Endothelial cell of umbilical vein (primary cell): ENCODE measurements around the gene ALG8. TPM values are rescaled to one million over a fixed set of nuclear protein-coding genes. Genes with fewer than 3 reads are reported as not detected.

ENCODE experiments used
- BruUV-seq: library from RNA; stranded (reverse); fragments of 400-500 nt; replicated peaks from 2 replicates; lab custom pipeline; 2021; lab: Mats Ljungman, UMichigan
- CTCF ChIA-PET: fragments of 300-600, 350-600 bp; sonication (Branson Sonifier 250); formaldehyde crosslinking; loops from one replicate; lab custom pipeline; 2021; ENCODE audit warnings: antibody characterized with exemption, inconsistent platforms; lab: Charles Lee
- POLR2A ChIA-PET: fragments of 300-600, 350-600 bp; sonication (Branson Sonifier 250); formaldehyde crosslinking; loops from one replicate; lab custom pipeline; 2021; ENCODE audit warnings: antibody characterized with exemption, inconsistent platforms; lab: Charles Lee
- DNase-seq: peaks from one replicate; pipeline ENCODE4 v3.0.0-alpha.2; 2011; ENCODE audit warnings: low read depth, low spot score
- FAIRE-seq: peaks from 2 replicates; lab custom pipeline; 2011; peaks lifted over from hg19 to GRCh38; lab: Jason Lieb, UNC
- H2AFZ ChIP-seq: 2 replicates; pipeline ENCODE4 v1.6.0; 2012; ENCODE audit warnings: low read depth, low read length, control low read depth, inconsistent platforms
- H3K27ac ChIP-seq: 2 replicates; pipeline ENCODE4 v1.5.1; 2011; ENCODE audit warnings: low read depth, mild to moderate bottlenecking, control low read depth, low read length, moderate library complexity; ENCODE audit not compliant: insufficient read depth
- H3K27me3 ChIP-seq, 2 experiments: 2 replicates each; pipeline versions ENCODE4 v1.6.0 to v1.6.1; 2011; ENCODE audit warnings: low read length in 2 of 2, mixed read lengths in 1 of 2; ENCODE audit not compliant: control insufficient read depth in 2 of 2, insufficient read depth in 2 of 2
- H3K36me3 ChIP-seq, 2 experiments: 2 replicates in 1 of 2; 3 replicates in 1 of 2; pipeline ENCODE4 v1.5.1; 2011; ENCODE audit warnings: low read length in 2 of 2, mild to moderate bottlenecking in 1 of 2, moderate library complexity in 1 of 2; ENCODE audit not compliant: control insufficient read depth in 2 of 2, insufficient read depth in 2 of 2; ENCODE audit errors: extremely low read depth in 1 of 2
- H3K4me1 ChIP-seq: 3 replicates; pipeline ENCODE4 v1.5.1; 2011; ENCODE audit warnings: mild to moderate bottlenecking, low read length; ENCODE audit not compliant: control insufficient read depth, insufficient read depth; ENCODE audit errors: extremely low read depth
- H3K4me2 ChIP-seq: 2 replicates; pipeline ENCODE4 v1.6.1; 2011; ENCODE audit warnings: low read length, control low read depth, mixed read lengths; ENCODE audit not compliant: insufficient read depth
- H3K4me3 ChIP-seq, 3 experiments: fragments of 200-600 bp in 1 of 3; sonication (generic), shearing (Covaris generic) in 1 of 3; replicated peaks in 1 of 3; 2 replicates each; pipeline ENCODE4 v1.5.1; 2011 to 2016; ENCODE audit warnings: control low read depth in 3 of 3, low read length in 3 of 3, mild to moderate bottlenecking in 2 of 3, inconsistent platforms in 1 of 3, low read depth in 1 of 3, moderate library complexity in 1 of 3; ENCODE audit not compliant: insufficient read depth in 1 of 3
- H3K79me2 ChIP-seq: 2 replicates; pipeline ENCODE4 v1.6.0; 2012; ENCODE audit warnings: low read length, inconsistent platforms; ENCODE audit not compliant: control insufficient read depth, insufficient read depth
- H3K9ac ChIP-seq: replicated peaks from 2 replicates; pipeline ENCODE3; 2011; ENCODE audit warnings: low read length, control low read depth; ENCODE audit not compliant: insufficient read depth; ENCODE audit errors: extremely low read depth
- H3K9me1 ChIP-seq: replicated peaks from 3 replicates; pipeline ENCODE4 v1.6.0; 2011; ENCODE audit warnings: mild to moderate bottlenecking, low read length; ENCODE audit not compliant: control insufficient read depth, insufficient read depth; ENCODE audit errors: extremely low read depth
- H3K9me3 ChIP-seq: replicated peaks from 2 replicates; pipeline ENCODE4 v1.5.1; 2012; ENCODE audit warnings: low read length, inconsistent platforms; ENCODE audit not compliant: control insufficient read depth, insufficient read depth
- H4K20me1 ChIP-seq: replicated peaks from 2 replicates; pipeline ENCODE3; 2011; ENCODE audit warnings: mild to moderate bottlenecking, low read length; ENCODE audit not compliant: control insufficient read depth, insufficient read depth; ENCODE audit errors: extremely low read depth
- CTCF ChIP-seq, 2 donors: IDR thresholded peaks; 1 replicate in 1 of 2; 2 replicates in 1 of 2; pipeline ENCODE4 v1.5.1; 2011; ENCODE audit warnings: low read length in 2 of 2, mild to moderate bottlenecking in 2 of 2, moderate library complexity in 2 of 2, control low read depth in 1 of 2, inconsistent platforms in 1 of 2, low read depth in 1 of 2; ENCODE audit not compliant: insufficient read depth in 1 of 2; ENCODE audit errors: extremely low read depth in 1 of 2
- EZH2 ChIP-seq: IDR thresholded peaks from 2 replicates; pipeline ENCODE4 v1.6.1; 2012; ENCODE audit warnings: borderline replicate concordance, low read depth, mild to moderate bottlenecking, moderate library complexity, low read length, inconsistent platforms; ENCODE audit not compliant: severe bottlenecking
- FOS ChIP-seq: IDR thresholded peaks from 2 replicates; pipeline ENCODE4 v1.6.1; 2011; ENCODE audit warnings: mild to moderate bottlenecking, low read length, moderate library complexity, borderline replicate concordance; ENCODE audit not compliant: insufficient read depth
- GATA2 ChIP-seq: IDR thresholded peaks from 2 replicates; pipeline ENCODE4 v1.7.0; 2011; ENCODE audit warnings: low read depth, mild to moderate bottlenecking, moderate library complexity, mixed read lengths, low read length; ENCODE audit not compliant: insufficient read length, insufficient read depth
- JUN ChIP-seq: IDR thresholded peaks from 2 replicates; pipeline ENCODE4 v1.6.1; 2011; ENCODE audit warnings: borderline replicate concordance, low read depth; ENCODE audit not compliant: insufficient read length, insufficient read depth
- MAX ChIP-seq: IDR thresholded peaks from 2 replicates; pipeline ENCODE4 v1.6.1; 2011; ENCODE audit not compliant: insufficient read depth, insufficient read length
- MYC ChIP-seq: IDR thresholded peaks from one replicate; pipeline ENCODE4 v1.6.1; 2011; ENCODE audit warnings: mild to moderate bottlenecking, low read depth, low read length
- POLR2A ChIP-seq: IDR thresholded peaks from 2 replicates; pipeline ENCODE4 v1.6.1; 2012; ENCODE audit warnings: low read depth, mild to moderate bottlenecking, control low read depth, low read length
- POLR2AphosphoS5 ChIP-seq: IDR thresholded peaks from 2 replicates; pipeline ENCODE4 v1.6.1; 2012; ENCODE audit warnings: low read depth, mild to moderate bottlenecking, control low read depth, low read length, moderate library complexity; ENCODE audit not compliant: insufficient read depth
- dilution Hi-C: fragments of 300-500 bp; cut with MboI; formaldehyde crosslinking; loops from one replicate; pipeline ENCODE4 v1.15.0; 2019; ENCODE audit warnings: low sequenced_read_pairs; ENCODE audit not compliant: extremely low pct_ligation_motif_present
- intact Hi-C: fragments of 100-400 bp; cut with micrococcal nuclease; formaldehyde crosslinking; loops from one replicate; pipeline ENCODE4 v1.10.0; 2022
- polyA plus RNA-seq, 4 experiments: library from polyadenylated mRNA; depleted of rRNA in 3 of 4; stranded (reverse) in 3 of 4; unstranded in 1 of 4; fragments of >200 nt; gene quantifications; 2 replicates each; pipeline versions ENCODE4 v1.2.1 to v1.2.3, GENCODE V29; 2011 to 2012; ENCODE audit warnings: missing spikeins in 1 of 4
- total RNA-seq: library from RNA; stranded (reverse); gene quantifications from 2 replicates; pipeline ENCODE4 v1.2.3, GENCODE V29; 2021

Gene ALG8
- total and polyA plus RNA-seq, 2 donors (not counting 3 experiments of a cell fraction or from before 2014, with no cell fraction given) = 43.9 to 48.2 TPM

GRCh38 chr11:78158987-78159652 lies 19.7 kb upstream of the ALG8 start:
- no peaks in the 10 kb centered on the region for H3K27me3 ChIP-seq
- FAIRE-seq (no peak), DNase-seq (no peak)
- H4K20me1 ChIP-seq = no peaks in the 10 kb centered on the region
- H3K4me1 ChIP-seq = no peaks in the 10 kb centered on the region
- dilution Hi-C loops (no loop called here), intact Hi-C loops (no loop called here)
- no peaks in the 10 kb centered on the region for H3K79me2 ChIP-seq
- POLR2A ChIA-PET = no interaction called here
- no peak overlapping the region for H3K27ac ChIP-seq
- CTCF ChIA-PET = interaction anchor here (1.2 kb wide), 1 partner anchor 405 kb away, joined by 5 read pairs; no protein-coding TSS in a partner anchor
- no peak overlapping the region for H2AFZ ChIP-seq
- no peaks in the 10 kb centered on the region for H3K9me1 ChIP-seq
- H3K4me3 ChIP-seq = no peak overlapping the region
- no peaks in the 10 kb centered on the region for H3K36me3 ChIP-seq
- no peaks in the 10 kb centered on the region for H3K9me3 ChIP-seq
- H3K9ac ChIP-seq = no peak overlapping the region
- BruUV-seq = no TSS peak
- no peak overlapping the region for H3K4me2 ChIP-seq
- TF ChIP-seq POLR2AphosphoS5 = no peak
- no peak for TF ChIP-seq MYC
- TF ChIP-seq FOS = no peak
- TF ChIP-seq GATA2 = no peak
- TF ChIP-seq CTCF (IDR thresholded peaks at IDR 0.05; ENCODE audit: extremely low read depth in 1 of 2, insufficient read depth in 1 of 2, low read depth in 1 of 2, low read length in 2 of 2) = no peak
- no peak for TF ChIP-seq JUN
- TF ChIP-seq POLR2A = no peak
- no peak for TF ChIP-seq EZH2
- TF ChIP-seq MAX = no peak
